CD14-positive monocyte (primary cell): Measurements from ENCODE around the gene KCNT1. TPM values are rescaled to one million over a fixed set of nuclear protein-coding genes. Genes with fewer than 3 reads are reported as not detected.

Source experiments
- DNase-seq, 3 donors: peaks; one replicate each; pipeline ENCODE4 v3.0.0-alpha.2; 2011 to 2022
- H2AFZ ChIP-seq: 2 replicates; pipeline ENCODE4 v1.6.0; 2012; ENCODE audit warnings: mild to moderate bottlenecking, low read depth, low read length, inconsistent platforms; ENCODE audit not compliant: insufficient read depth, poor library complexity, severe bottlenecking
- H3K27ac ChIP-seq, 2 donors: 1 replicate in 1 of 2; 2 replicates in 1 of 2; pipeline ENCODE4 v1.5.1; 2012 to 2013; ENCODE audit warnings: low read length in 2 of 2, control low read depth in 1 of 2, inconsistent platforms in 1 of 2, low read depth in 1 of 2, mild to moderate bottlenecking in 1 of 2
- H3K27me3 ChIP-seq, 2 donors: one replicate each; pipeline versions ENCODE4 v1.6.0 to v1.6.1; 2011 to 2013; ENCODE audit warnings: low read length in 2 of 2; ENCODE audit not compliant: control insufficient read depth in 2 of 2, insufficient read depth in 2 of 2
- H3K36me3 ChIP-seq, 2 donors: replicated peaks in 1 of 2; 1 replicate in 1 of 2; 2 replicates in 1 of 2; pipeline versions ENCODE4 v1.5.1 to v1.6.1; 2012 to 2013; ENCODE audit warnings: low read length in 2 of 2, control low read depth in 1 of 2, inconsistent platforms in 1 of 2, mild to moderate bottlenecking in 1 of 2; ENCODE audit not compliant: insufficient read depth in 2 of 2, control insufficient read depth in 1 of 2
- H3K4me1 ChIP-seq, 2 donors: 1 replicate in 1 of 2; 2 replicates in 1 of 2; pipeline versions ENCODE4 v1.5.1 to v1.6.1; 2012 to 2013; ENCODE audit warnings: low read length in 2 of 2, control low read depth in 1 of 2, inconsistent platforms in 1 of 2, mild to moderate bottlenecking in 1 of 2, moderate library complexity in 1 of 2; ENCODE audit not compliant: insufficient read depth in 2 of 2, control insufficient read depth in 1 of 2
- H3K4me2 ChIP-seq: replicated peaks from 2 replicates; pipeline ENCODE3; 2012; ENCODE audit warnings: low read length, moderate library complexity, mild to moderate bottlenecking; ENCODE audit not compliant: poor library complexity, severe bottlenecking; ENCODE audit errors: extremely low read depth
- H3K4me3 ChIP-seq, 3 experiments: fragments of 200-600 bp in 1 of 3; sonication (generic) in 1 of 3; replicated peaks in 1 of 3; 1 replicate in 2 of 3; 2 replicates in 1 of 3; pipeline ENCODE4 v1.5.1; 2011 to 2013; ENCODE audit warnings: low read length in 3 of 3, mild to moderate bottlenecking in 3 of 3, control low read depth in 2 of 3, low read depth in 2 of 3, inconsistent platforms in 1 of 3, moderate library complexity in 1 of 3
- H3K79me2 ChIP-seq: 2 replicates; pipeline ENCODE4 v1.6.0; 2012; ENCODE audit warnings: mild to moderate bottlenecking, control low read depth, inconsistent platforms, low read length, moderate library complexity; ENCODE audit not compliant: insufficient read depth
- H3K9ac ChIP-seq: 2 replicates; pipeline ENCODE4 v1.6.0; 2017; ENCODE audit warnings: low read length, mild to moderate bottlenecking; ENCODE audit not compliant: insufficient read depth, poor library complexity, severe bottlenecking
- H3K9me3 ChIP-seq, 2 donors: replicated peaks in 1 of 2; 1 replicate in 1 of 2; 2 replicates in 1 of 2; pipeline versions ENCODE4 v1.5.1 to v1.6.1; 2012 to 2013; ENCODE audit warnings: low read length in 2 of 2, control low read depth in 1 of 2; ENCODE audit not compliant: control insufficient read depth in 1 of 2, insufficient read depth in 1 of 2
- H4K20me1 ChIP-seq: 2 replicates; pipeline ENCODE4 v1.6.0; 2012; ENCODE audit warnings: mild to moderate bottlenecking, low read length, control low read depth, moderate library complexity; ENCODE audit not compliant: insufficient read depth
- H3K27ac Mint-ChIP-seq, 7 donors: one replicate each; pipeline ENCODE4 v1.8.0; 2020; ENCODE audit warnings: mild to moderate bottlenecking in 7 of 7, mixed read lengths in 7 of 7, moderate library complexity in 6 of 7, inconsistent platforms in 2 of 7
- H3K27me3 Mint-ChIP-seq, 3 donors: one replicate each; pipeline ENCODE4 v1.8.0; 2021 to 2022; ENCODE audit warnings: low read depth in 3 of 3, mild to moderate bottlenecking in 3 of 3, mixed read lengths in 3 of 3, moderate library complexity in 3 of 3, inconsistent platforms in 1 of 3
- H3K36me3 Mint-ChIP-seq, 2 donors: one replicate each; pipeline ENCODE4 v1.8.0; 2020; ENCODE audit warnings: mixed read lengths in 2 of 2, inconsistent platforms in 1 of 2, mild to moderate bottlenecking in 1 of 2
- H3K4me1 Mint-ChIP-seq: one replicate; pipeline ENCODE4 v1.8.0; 2020; ENCODE audit warnings: mild to moderate bottlenecking, mixed read lengths
- H3K4me3 Mint-ChIP-seq, 2 donors: one replicate each; pipeline ENCODE4 v1.8.0; 2020; ENCODE audit warnings: mild to moderate bottlenecking in 2 of 2, mixed read lengths in 2 of 2, moderate library complexity in 1 of 2
- H3K9me3 Mint-ChIP-seq, 7 donors: one replicate each; pipeline ENCODE4 v1.8.0; 2020 to 2022; ENCODE audit warnings: mixed read lengths in 7 of 7, mild to moderate bottlenecking in 6 of 7, moderate library complexity in 6 of 7, inconsistent platforms in 2 of 7
- WGBS: methylation state at CpG from one replicate; pipeline ENCODE4 v1.1.5; 2013; ENCODE audit warnings: missing lambda C conversion rate; ENCODE audit not compliant: insufficient coverage; 5-methylcytosine and 5-hydroxymethylcytosine counted together
- intact Hi-C, 2 donors: fragments of 100-400 bp; cut with micrococcal nuclease; formaldehyde crosslinking; loops; one replicate each; pipeline versions ENCODE4 v1.15.0 to v1.15.1; 2023
- polyA plus RNA-seq, 3 donors: library from polyadenylated mRNA; depleted of rRNA in 1 of 3; unstranded in 2 of 3; stranded (reverse) in 1 of 3; fragments of 300-500 nt in 2 of 3; fragments of >200 nt in 1 of 3; fragmentation: Illumina TruSeq in 2 of 3; gene quantifications; 1 replicate in 2 of 3; 2 replicates in 1 of 3; pipeline ENCODE4 v1.2.3, GENCODE V29; 2012 to 2021
- TF ChIP-seq, protein P1 (sequence below): fragments of 200-600 bp; IDR thresholded peaks from one replicate; pipeline ENCODE4 v1.8.0; 2022; ENCODE audit warnings: antibody characterized with exemption, mild to moderate bottlenecking

Gene KCNT1
- polyA plus RNA-seq, 3 donors = not detected

DNA sequence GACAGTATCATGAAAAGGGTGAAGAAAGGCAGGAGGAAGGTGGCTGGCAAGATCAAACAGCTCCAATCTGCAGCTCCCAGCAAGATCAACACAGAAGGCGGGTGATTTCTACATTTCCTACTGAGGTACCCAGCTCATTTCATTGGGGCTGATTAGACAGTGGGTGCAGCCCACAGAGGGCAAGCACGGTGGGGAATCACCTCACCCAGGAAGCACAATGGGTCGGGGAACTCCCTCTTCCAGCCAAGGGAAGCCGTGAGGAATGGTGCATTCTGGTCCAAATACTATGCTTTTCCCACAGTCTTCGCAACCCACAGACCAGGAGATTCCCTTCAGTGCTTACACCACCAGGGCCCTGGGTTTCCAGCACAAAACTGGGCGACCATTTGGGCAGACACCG is 138.6 kb downstream of the KCNT1 start:
- intact Hi-C loops = no loop called here
- no peaks in the 10 kb centered on the region for H3K4me1 ChIP-seq
- H3K9ac ChIP-seq = no peak overlapping the region
- H3K4me3 ChIP-seq = no peak overlapping the region
- H3K79me2 ChIP-seq = peaks cover 3% of the 10 kb centered on the region
- H3K36me3 ChIP-seq = peaks cover 14 to 39% of the 10 kb centered on the region in 2 donors
- 100% methylated on average over 4 of the region's 7 CpGs for WGBS
- peaks cover 27 to 39% of the 10 kb centered on the region in 2 donors for H3K36me3 Mint-ChIP-seq
- H3K9me3 Mint-ChIP-seq = peaks cover 9 to 17% (median 12%) of the 10 kb centered on the region in 7 donors
- H3K4me2 ChIP-seq = no peak overlapping the region
- no peaks in the 10 kb centered on the region for H3K27me3 Mint-ChIP-seq
- H3K9me3 ChIP-seq = no peaks in the 10 kb centered on the region
- no peak overlapping the region for H3K4me3 Mint-ChIP-seq
- H3K27ac Mint-ChIP-seq = no peak overlapping the region
- H3K4me1 Mint-ChIP-seq = no peaks in the 10 kb centered on the region
- peaks cover 16% of the 10 kb centered on the region for H4K20me1 ChIP-seq
- no peaks in the 10 kb centered on the region for H3K27me3 ChIP-seq
- no peak overlapping the region for H3K27ac ChIP-seq
- DNase-seq = no peak
- no peak overlapping the region for H2AFZ ChIP-seq
- TF ChIP-seq, protein P1, sequence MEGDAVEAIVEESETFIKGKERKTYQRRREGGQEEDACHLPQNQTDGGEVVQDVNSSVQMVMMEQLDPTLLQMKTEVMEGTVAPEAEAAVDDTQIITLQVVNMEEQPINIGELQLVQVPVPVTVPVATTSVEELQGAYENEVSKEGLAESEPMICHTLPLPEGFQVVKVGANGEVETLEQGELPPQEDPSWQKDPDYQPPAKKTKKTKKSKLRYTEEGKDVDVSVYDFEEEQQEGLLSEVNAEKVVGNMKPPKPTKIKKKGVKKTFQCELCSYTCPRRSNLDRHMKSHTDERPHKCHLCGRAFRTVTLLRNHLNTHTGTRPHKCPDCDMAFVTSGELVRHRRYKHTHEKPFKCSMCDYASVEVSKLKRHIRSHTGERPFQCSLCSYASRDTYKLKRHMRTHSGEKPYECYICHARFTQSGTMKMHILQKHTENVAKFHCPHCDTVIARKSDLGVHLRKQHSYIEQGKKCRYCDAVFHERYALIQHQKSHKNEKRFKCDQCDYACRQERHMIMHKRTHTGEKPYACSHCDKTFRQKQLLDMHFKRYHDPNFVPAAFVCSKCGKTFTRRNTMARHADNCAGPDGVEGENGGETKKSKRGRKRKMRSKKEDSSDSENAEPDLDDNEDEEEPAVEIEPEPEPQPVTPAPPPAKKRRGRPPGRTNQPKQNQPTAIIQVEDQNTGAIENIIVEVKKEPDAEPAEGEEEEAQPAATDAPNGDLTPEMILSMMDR = no peak

Other genes starting within 250 kb of the KCNT1 start
- 1 to 10 TPM in 1 of 3 donors, under 1 TPM in 2; 0.56 to 4.7 (median 0.60) TPM for gene PPP1R26, start 222.4 kb upstream of the KCNT1 start, polyA plus RNA-seq
- gene MRPS2, start 201.5 kb upstream of the KCNT1 start, polyA plus RNA-seq = 10 to 100 TPM; 27.9 to 54.4 (median 30.2) TPM
- gene LCN1, start 180.7 kb upstream of the KCNT1 start, polyA plus RNA-seq = not detected
- gene OBP2A, start 156.1 kb upstream of the KCNT1 start, polyA plus RNA-seq = not detected
- gene PAEP, start 140.4 kb upstream of the KCNT1 start, polyA plus RNA-seq = not detected
- gene GLT6D1, start 62.6 kb upstream of the KCNT1 start, polyA plus RNA-seq = not detected
- not detected for gene LCN9, start 38.9 kb upstream of the KCNT1 start, polyA plus RNA-seq
- gene SOHLH1, start 2.7 kb upstream of the KCNT1 start, polyA plus RNA-seq = not detected
- gene CAMSAP1, start 205.4 kb downstream of the KCNT1 start, polyA plus RNA-seq = 1 to 10 TPM in 1 of 3 donors, under 1 TPM in 2; 0.71 to 9.0 (median 0.75) TPM